SJCRH30 (cell line): Measurements from ENCODE around the gene GNAO1. TPM values are rescaled to one million over a fixed set of nuclear protein-coding genes. Genes with fewer than 3 reads are reported as not detected.

Source experiments
- DNase-seq, 2 experiments: peaks; one replicate each; pipeline ENCODE4 v3.0.0-alpha.2; 2015 to 2020
- H3K27ac ChIP-seq: fragments of 250-450 bp; sonication (Bioruptor Pico); 2 replicates; pipeline ENCODE4 v1.5.1; 2020; ENCODE audit warnings: mild to moderate bottlenecking, moderate library complexity
- H3K27me3 ChIP-seq: fragments of 250-450 bp; sonication (Bioruptor Pico); 2 replicates; pipeline ENCODE4 v1.5.1; 2020; ENCODE audit warnings: mild to moderate bottlenecking, moderate library complexity
- H3K36me3 ChIP-seq: fragments of 250-450 bp; sonication (Bioruptor Pico); 2 replicates; pipeline ENCODE4 v1.5.1; 2020; ENCODE audit warnings: mild to moderate bottlenecking, moderate library complexity
- H3K4me1 ChIP-seq: fragments of 250-450 bp; sonication (Bioruptor Pico); 2 replicates; pipeline ENCODE4 v1.5.1; 2020; ENCODE audit warnings: mild to moderate bottlenecking, moderate library complexity
- H3K4me3 ChIP-seq: fragments of 250-450 bp; sonication (Bioruptor Pico); 2 replicates; pipeline ENCODE4 v1.5.1; 2020; ENCODE audit warnings: mild to moderate bottlenecking, moderate library complexity
- H3K9me3 ChIP-seq: fragments of 250-450 bp; sonication (Bioruptor Pico); replicated peaks from 2 replicates; pipeline ENCODE4 v1.5.1; 2020; ENCODE audit warnings: mild to moderate bottlenecking, moderate library complexity
- total RNA-seq: library from RNA; depleted of rRNA; stranded (reverse); fragments of >200 nt; shearing (Covaris generic); gene quantifications from 2 replicates; pipeline ENCODE4 v1.2.3, GENCODE V29; 2014

Gene GNAO1
- total RNA-seq, 1 experiment from 2014 or later, result 2.3 TPM

GRCh38 chr16:56349711-56350161 lies 158.4 kb downstream of the GNAO1 start:
- no peak for DNase-seq
- H3K27me3 ChIP-seq, result no peaks in the 10 kb centered on the region
- no peak overlapping the region for H3K4me3 ChIP-seq
- H3K9me3 ChIP-seq, result no peaks in the 10 kb centered on the region
- H3K27ac ChIP-seq, result no peak overlapping the region
- no peaks in the 10 kb centered on the region for H3K36me3 ChIP-seq
- H3K4me1 ChIP-seq, result no peaks in the 10 kb centered on the region

GRCh38 chr16:56350491-56351405 lies 159.5 kb downstream of the GNAO1 start:
- Histone ChIP-seq H3K36me3 (no peaks in the 10 kb centered on the region), H3K4me3 (no peak overlapping the region), H3K4me1 (no peaks in the 10 kb centered on the region), H3K9me3 (no peaks in the 10 kb centered on the region), H3K27me3 (no peaks in the 10 kb centered on the region), H3K27ac (no peak overlapping the region)
- DNase-seq, result no peak

GRCh38 chr16:56351481-56351880 lies 160.2 kb downstream of the GNAO1 start:
- Histone ChIP-seq H3K27ac (no peak overlapping the region), H3K27me3 (no peaks in the 10 kb centered on the region), H3K36me3 (no peaks in the 10 kb centered on the region), H3K4me1 (no peaks in the 10 kb centered on the region), H3K9me3 (no peaks in the 10 kb centered on the region), H3K4me3 (no peak overlapping the region)
- DNase-seq, result no peak

GRCh38 chr16:56352351-56353053 lies 161.2 kb downstream of the GNAO1 start:
- peak in 1 of 2 experiments; percentile 1 for DNase-seq
- Histone ChIP-seq H3K27ac (no peak overlapping the region), H3K9me3 (no peaks in the 10 kb centered on the region), H3K27me3 (no peaks in the 10 kb centered on the region), H3K4me3 (no peak overlapping the region), H3K36me3 (no peaks in the 10 kb centered on the region), H3K4me1 (peaks cover 2% of the 10 kb centered on the region; the same call in 1 of the 2 replicates)

GRCh38 chr16:56353054-56353921 lies 162.0 kb downstream of the GNAO1 start:
- no peaks in the 10 kb centered on the region for H3K9me3 ChIP-seq
- H3K27me3 ChIP-seq, result no peaks in the 10 kb centered on the region
- H3K36me3 ChIP-seq, result no peaks in the 10 kb centered on the region
- peaks cover 3% of the 10 kb centered on the region; the same call in 1 of the 2 replicates for H3K4me1 ChIP-seq
- no peak overlapping the region for H3K4me3 ChIP-seq
- peak in 1 of 2 experiments; percentile 3 for DNase-seq
- H3K27ac ChIP-seq, result no peak overlapping the region

GRCh38 chr16:56354016-56354415 lies 162.7 kb downstream of the GNAO1 start:
- Histone ChIP-seq H3K4me3 (no peak overlapping the region), H3K27me3 (no peaks in the 10 kb centered on the region), H3K36me3 (no peaks in the 10 kb centered on the region), H3K9me3 (no peaks in the 10 kb centered on the region), H3K4me1 (peaks cover 3% of the 10 kb centered on the region; the same call in 1 of the 2 replicates), H3K27ac (no peak overlapping the region)
- DNase-seq, result no peak

- H3K36me3 ChIP-seq, result no peaks in the 10 kb centered on the region
- no peak overlapping the region for H3K4me3 ChIP-seq
- H3K4me1 ChIP-seq, result peaks cover 3% of the 10 kb centered on the region; the same call in 1 of the 2 replicates
- H3K9me3 ChIP-seq, result no peaks in the 10 kb centered on the region
- H3K27ac ChIP-seq, result no peak overlapping the region
- peak in 1 of 2 experiments; percentile 2 for DNase-seq
- H3K27me3 ChIP-seq, result no peaks in the 10 kb centered on the region
These were observed 163.5 kb downstream of the GNAO1 start for GRCh38 chr16:56354746-56355145.

GRCh38 chr16:56355221-56355620 lies 163.9 kb downstream of the GNAO1 start:
- DNase-seq, result peak in 1 of 2 experiments; percentile 1
- H3K4me3 ChIP-seq, result no peak overlapping the region
- no peaks in the 10 kb centered on the region for H3K9me3 ChIP-seq
- H3K27ac ChIP-seq, result no peak overlapping the region
- H3K27me3 ChIP-seq, result no peaks in the 10 kb centered on the region
- peaks cover 3% of the 10 kb centered on the region; the same call in 1 of the 2 replicates for H3K4me1 ChIP-seq
- no peaks in the 10 kb centered on the region for H3K36me3 ChIP-seq

- no peaks in the 10 kb centered on the region for H3K36me3 ChIP-seq
- no peak overlapping the region; the same call in 1 of the 2 replicates for H3K27ac ChIP-seq
These were observed 164.5 kb downstream of the GNAO1 start for GRCh38 chr16:56355786-56356275.

GRCh38 chr16:56356276-56357240 lies 165.3 kb downstream of the GNAO1 start:
- H3K9me3 ChIP-seq, result no peaks in the 10 kb centered on the region
- H3K4me1 ChIP-seq, result peaks cover 3% of the 10 kb centered on the region; the same call in 1 of the 2 replicates
- H3K27ac ChIP-seq, result peak overlapping the region; percentile 59
- H3K4me3 ChIP-seq, result peak overlapping the region; percentile 58
- no peaks in the 10 kb centered on the region for H3K36me3 ChIP-seq
- DNase-seq, result peak; percentile 89 to 93
- H3K27me3 ChIP-seq, result no peaks in the 10 kb centered on the region

More at GRCh38 chr16:56355786-56356275, 164.5 kb downstream of the GNAO1 start:
- Histone ChIP-seq H3K27me3 (no peaks in the 10 kb centered on the region), H3K4me3 (peak overlapping the region; percentile 58), H3K4me1 (peaks cover 3% of the 10 kb centered on the region; the same call in 1 of the 2 replicates), H3K9me3 (no peaks in the 10 kb centered on the region)
- DNase-seq, result peak in 1 of 2 experiments; percentile 2

- DNase-seq, result peak; percentile 36 to 45
- peak overlapping the region; percentile 58 for H3K4me3 ChIP-seq
These were observed 166.0 kb downstream of the GNAO1 start for GRCh38 chr16:56357241-56357764.

GRCh38 chr16:56357765-56358322 lies 166.6 kb downstream of the GNAO1 start:
- DNase-seq, result peak in 1 of 2 experiments; percentile 23
- Histone ChIP-seq H3K4me3 (peak overlapping the region; percentile 58; the same call in 1 of the 2 replicates), H3K4me1 (peaks cover 3% of the 10 kb centered on the region; the same call in 1 of the 2 replicates), H3K27ac (no peak overlapping the region; the same call in 1 of the 2 replicates), H3K27me3 (no peaks in the 10 kb centered on the region), H3K36me3 (0 out of 2 replicates have a peak, but pooled peaks cover under 1% of the 10 kb centered on the region), H3K9me3 (no peaks in the 10 kb centered on the region)

More at GRCh38 chr16:56357241-56357764, 166.0 kb downstream of the GNAO1 start:
- peaks cover 3% of the 10 kb centered on the region; the same call in 1 of the 2 replicates for H3K4me1 ChIP-seq
- peak overlapping the region; percentile 59 for H3K27ac ChIP-seq
- no peaks in the 10 kb centered on the region for H3K36me3 ChIP-seq
- no peaks in the 10 kb centered on the region for H3K9me3 ChIP-seq
- no peaks in the 10 kb centered on the region for H3K27me3 ChIP-seq
